ENCODE measurements around the gene IFT52.

The IFT52 gene

GRCh38 chr20:43590392-43591303 is at the start of gene IFT52:
TSS of gene IFT52 (plus strand) at chr20:43590937. CDS start at chr20:43594699, 3,762 bp downstream.
- peak; percentile 89 for DNase-seq

GRCh38 chr20:43541214-43541613 is 49.5 kb upstream of the IFT52 start:
- DNase-seq, result peak; percentile 9

GRCh38 chr20:43542161-43542560 is 48.6 kb upstream of the IFT52 start:
- no peak for DNase-seq

GRCh38 chr20:43542674-43543073 is 48.1 kb upstream of the IFT52 start:
- no peak for DNase-seq

GRCh38 chr20:43543138-43543537 is 47.6 kb upstream of the IFT52 start:
- no peak for DNase-seq

GRCh38 chr20:43544501-43544900 is 46.2 kb upstream of the IFT52 start:
- DNase-seq, result no peak

GRCh38 chr20:43545837-43546578 is 44.7 kb upstream of the IFT52 start:
- no peak for DNase-seq

GRCh38 chr20:43548273-43548880 is 42.4 kb upstream of the IFT52 start:
- no peak for DNase-seq

- DNase-seq, result no peak
Measured at GRCh38 chr20:43549416-43550065, 41.2 kb upstream of the IFT52 start.

GRCh38 chr20:43550456-43550855 is 40.3 kb upstream of the IFT52 start:
- no peak for DNase-seq

- no peak for DNase-seq
Measured at GRCh38 chr20:43554369-43554768, 36.4 kb upstream of the IFT52 start.

GRCh38 chr20:43558412-43559146 is 32.2 kb upstream of the IFT52 start, which contains the start of gene SGK2:
TSS of gene SGK2 (plus strand) at chr20:43559027. CDS start at chr20:43566496, 7,469 bp downstream.
- no peak for DNase-seq

- no peak for DNase-seq
Measured at GRCh38 chr20:43559147-43559987, 31.4 kb upstream of the IFT52 start.

GRCh38 chr20:43560974-43561373 is 29.8 kb upstream of the IFT52 start:
- DNase-seq, result no peak

- DNase-seq, result no peak
Measured at GRCh38 chr20:43563429-43563828, 27.3 kb upstream of the IFT52 start.

- no peak for DNase-seq
Measured at GRCh38 chr20:43563991-43564390, 26.7 kb upstream of the IFT52 start.

- DNase-seq, result no peak
Measured at GRCh38 chr20:43564455-43564854, 26.3 kb upstream of the IFT52 start.

GRCh38 chr20:43564993-43565757 is 25.6 kb upstream of the IFT52 start:
- DNase-seq, result no peak

- no peak for DNase-seq
Measured at GRCh38 chr20:43565758-43566104, 25.0 kb upstream of the IFT52 start.

GRCh38 chr20:43567477-43567876 is 23.3 kb upstream of the IFT52 start:
- no peak for DNase-seq

GRCh38 chr20:43568706-43569105 is 22.0 kb upstream of the IFT52 start:
- no peak for DNase-seq
